Measurements from ENCODE around the gene LETM1. TPM values are rescaled to one million over a fixed set of nuclear protein-coding genes. Genes with fewer than 3 reads are reported as not detected.
A peak's percentile ranks its signal among the peaks of the same experiment; 100 is the strongest.

LETM1 gene
- total and polyA plus RNA-seq, 2 of the 13 experiments (the other 11 are each of a cell fraction or from before 2014, with no cell fraction given): 9.7 to 41.6 TPM

DNA sequence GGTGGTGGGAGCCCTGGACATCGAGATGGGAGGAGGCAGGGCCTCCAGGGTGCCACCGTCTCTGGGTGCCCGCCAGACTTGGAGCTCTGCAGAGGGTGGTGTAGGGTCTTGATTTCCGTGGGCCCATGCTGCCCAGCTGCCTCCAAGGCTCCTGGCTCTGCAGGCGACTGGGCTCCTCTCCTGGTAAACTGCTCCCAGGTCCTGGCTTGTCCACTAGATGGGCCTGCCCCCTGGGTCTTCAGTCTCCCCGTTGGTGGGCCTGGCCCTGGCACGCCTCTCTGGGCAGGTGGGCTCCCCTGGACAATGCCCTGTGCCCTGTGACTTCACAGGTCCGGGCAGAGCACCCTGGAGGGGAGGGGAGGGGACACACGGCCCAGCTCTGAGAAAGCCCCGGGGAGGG lies 55.2 kb downstream of the LETM1 start (continued):
- no peak for TF ChIP-seq SNAI1 (CRISPR knock-in tag; IDR thresholded peaks at IDR 0.05; ENCODE audit: borderline replicate concordance)
- peak; percentile 91 for TF ChIP-seq AGO2 (optimal IDR thresholded peaks at IDR 0.05; ENCODE audit: low read depth, low read length)
- TF ChIP-seq NAIF1 (CRISPR knock-in tag; IDR thresholded peaks at IDR 0.05; ENCODE audit: borderline replicate concordance): no peak
- TF ChIP-seq ATF7 (IDR thresholded peaks at IDR 0.05): no peak
- TF ChIP-seq ATF7 (CRISPR knock-in tag; IDR thresholded peaks at IDR 0.05): no peak
- TF ChIP-seq RERE (CRISPR knock-in tag; IDR thresholded peaks at IDR 0.05; ENCODE audit: low read depth): no peak
- no peak for TF ChIP-seq ZMYM3 (CRISPR knock-in tag; IDR thresholded peaks at IDR 0.05)
- no peak for TF ChIP-seq ZNF251 (CRISPR knock-in tag; IDR thresholded peaks at IDR 0.05)
